HG03521 (cell line): ENCODE results near the gene LCT.
A peak's percentile ranks its signal among the peaks of the same experiment; 100 is the strongest.
"Not testable (repeated sequence)": the region's sequence is repeated elsewhere in the genome, so short reads cannot be mapped to it uniquely, and the experiment has no call there.

Experiments used
- ATAC-seq: cut with Tn5 transposase; IDR thresholded peaks from one replicate; pipeline ENCODE4 v1.9.1; 2021; ENCODE audit warnings: mild to moderate bottlenecking, moderate library complexity; ENCODE audit not compliant: unreplicated experiment

LCT gene

DNA sequence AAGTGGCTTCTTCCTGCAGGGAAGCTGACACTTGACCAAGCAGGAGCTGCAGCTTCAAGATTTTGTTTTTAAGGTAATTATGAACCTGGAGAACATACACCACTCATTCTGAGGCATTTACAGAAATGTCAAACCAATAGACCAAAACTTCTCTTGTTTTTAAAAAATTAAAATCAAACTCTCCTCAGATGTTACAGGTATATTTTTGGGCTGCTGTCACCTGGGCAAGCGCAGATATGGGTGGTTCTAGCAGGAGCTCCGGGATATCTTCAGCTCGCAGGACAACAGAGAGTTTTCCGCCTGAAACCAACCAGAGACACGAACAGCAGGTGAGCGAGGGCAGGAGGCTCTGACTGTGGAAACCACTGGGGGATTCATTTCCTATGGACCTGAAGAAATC is 4.1 kb downstream of the LCT start:
- ATAC-seq: no peak

DNA sequence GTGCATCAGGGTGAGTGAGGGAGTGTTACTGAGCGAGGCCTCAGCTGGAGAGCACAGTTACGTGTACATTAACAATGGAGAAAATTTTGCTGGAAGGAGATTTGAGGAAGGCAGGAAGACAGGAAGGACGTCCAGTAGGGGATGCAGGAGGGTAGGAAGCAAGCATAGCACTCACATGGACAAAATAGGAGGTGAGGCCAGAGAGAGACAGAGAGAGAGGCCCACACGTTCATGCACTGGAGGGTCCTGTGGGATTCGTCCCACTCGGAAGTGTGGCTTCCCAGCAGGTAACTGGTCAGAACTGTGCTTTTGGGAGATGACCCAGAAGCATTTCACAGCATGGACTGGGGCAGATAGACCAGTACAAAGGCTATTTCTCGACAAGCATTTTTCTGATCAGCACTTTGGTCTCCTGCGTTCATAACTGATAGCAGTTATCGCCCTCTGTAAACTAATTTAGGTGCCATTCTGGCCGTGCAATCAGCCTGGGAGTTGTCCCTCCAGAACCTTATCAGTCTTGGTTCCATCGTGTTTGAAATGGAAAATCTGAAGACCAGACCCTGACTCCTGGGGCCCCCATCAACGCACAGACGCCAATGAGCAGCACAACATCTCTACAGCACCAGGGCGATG is 5.7 kb downstream of the LCT start:
- ATAC-seq: no peak

DNA sequence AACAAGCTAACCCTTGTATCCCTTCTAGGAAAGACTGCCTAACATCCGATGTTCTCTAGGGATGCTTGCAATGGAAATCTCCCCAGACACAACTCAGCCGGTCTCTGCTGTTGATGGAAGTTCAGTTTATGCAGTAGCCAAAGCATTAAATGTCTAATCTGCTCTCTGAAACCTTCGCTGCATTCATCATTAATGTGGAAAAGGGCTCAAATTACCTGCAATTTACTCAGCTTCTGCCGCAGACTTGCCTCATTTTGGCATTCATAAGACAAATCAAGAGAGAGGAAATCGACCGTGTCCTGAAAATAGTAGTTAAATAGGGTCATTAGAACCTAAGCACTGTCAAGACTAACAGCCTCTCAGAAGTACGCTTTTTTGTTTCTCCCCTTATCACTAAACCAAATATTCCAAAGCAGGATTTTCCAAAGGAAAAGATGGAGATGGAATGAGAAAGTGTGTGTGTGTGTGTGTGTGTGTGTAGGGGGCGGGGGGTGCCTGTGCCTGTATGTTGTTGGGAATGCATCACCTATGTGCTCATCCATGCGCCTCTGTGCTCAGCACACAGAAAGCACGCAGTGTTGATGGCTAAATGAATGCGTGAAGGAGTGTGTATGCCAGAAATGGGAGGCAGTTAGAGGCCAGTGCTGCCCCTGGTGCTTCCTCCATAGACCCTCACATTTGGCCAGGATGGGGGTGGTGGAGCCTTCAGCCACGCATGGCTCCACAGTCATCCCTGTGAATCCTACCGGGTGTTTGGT is 7.4 kb downstream of the LCT start:
- no peak for ATAC-seq

DNA sequence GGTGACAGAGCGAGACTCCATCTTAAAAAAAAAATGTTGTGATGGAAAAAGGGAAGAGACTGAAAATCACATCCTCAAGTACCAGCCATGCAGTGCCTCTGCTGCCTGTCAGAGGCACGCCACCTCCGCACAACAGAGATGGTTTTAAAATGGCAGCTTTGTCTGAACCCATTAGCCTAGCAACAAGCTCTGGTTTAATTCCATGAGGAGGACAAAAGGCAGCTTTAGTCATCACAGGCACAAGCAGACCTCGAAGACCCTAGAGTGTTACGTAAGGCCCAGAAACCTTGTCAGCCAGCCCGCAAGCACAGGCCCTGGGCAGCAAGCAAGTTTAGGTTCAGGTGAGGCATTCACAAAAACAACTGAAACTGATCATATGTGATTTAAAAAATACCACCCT is 10.4 kb downstream of the LCT start:
- no peak for ATAC-seq

DNA sequence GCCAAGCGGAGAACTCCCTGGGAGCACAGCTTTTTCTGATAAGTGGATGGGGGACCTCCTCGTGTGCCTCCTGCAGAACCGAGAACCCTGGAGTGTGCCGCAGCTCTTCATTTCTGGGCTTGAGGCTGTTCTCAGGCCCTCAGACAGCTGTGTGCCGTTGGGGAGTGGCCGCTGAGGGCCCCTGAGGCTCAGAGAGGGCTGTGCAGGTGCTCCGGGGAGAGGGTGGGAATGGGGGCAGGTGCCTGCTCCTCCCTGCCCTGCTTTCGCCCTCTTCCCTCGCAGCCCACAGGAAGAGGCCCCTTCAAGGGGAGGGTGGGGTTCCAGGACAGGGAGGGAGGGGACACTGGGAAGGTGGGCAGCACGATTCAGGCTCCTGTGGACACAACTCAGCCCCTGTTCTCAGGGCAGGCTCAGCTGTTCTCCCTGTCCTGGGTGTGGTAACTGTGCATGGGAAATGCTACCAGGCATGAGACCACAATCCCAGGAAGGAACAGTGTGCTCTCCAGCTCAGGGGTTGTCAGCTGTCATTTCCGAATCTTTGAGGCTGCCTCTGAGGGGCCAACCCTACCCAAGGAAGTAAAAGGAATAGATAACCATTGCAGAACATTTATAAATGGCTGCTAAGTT is 11.3 kb downstream of the LCT start:
- no peak for ATAC-seq

GRCh38 chr2:135825131-135825530 is 11.9 kb downstream of the LCT start:
- no peak for ATAC-seq

- no peak for ATAC-seq
These were observed 14.1 kb downstream of the LCT start for GRCh38 chr2:135822855-135823254.

GRCh38 chr2:135821190-135821589 is 15.8 kb downstream of the LCT start:
- ATAC-seq: no peak

DNA sequence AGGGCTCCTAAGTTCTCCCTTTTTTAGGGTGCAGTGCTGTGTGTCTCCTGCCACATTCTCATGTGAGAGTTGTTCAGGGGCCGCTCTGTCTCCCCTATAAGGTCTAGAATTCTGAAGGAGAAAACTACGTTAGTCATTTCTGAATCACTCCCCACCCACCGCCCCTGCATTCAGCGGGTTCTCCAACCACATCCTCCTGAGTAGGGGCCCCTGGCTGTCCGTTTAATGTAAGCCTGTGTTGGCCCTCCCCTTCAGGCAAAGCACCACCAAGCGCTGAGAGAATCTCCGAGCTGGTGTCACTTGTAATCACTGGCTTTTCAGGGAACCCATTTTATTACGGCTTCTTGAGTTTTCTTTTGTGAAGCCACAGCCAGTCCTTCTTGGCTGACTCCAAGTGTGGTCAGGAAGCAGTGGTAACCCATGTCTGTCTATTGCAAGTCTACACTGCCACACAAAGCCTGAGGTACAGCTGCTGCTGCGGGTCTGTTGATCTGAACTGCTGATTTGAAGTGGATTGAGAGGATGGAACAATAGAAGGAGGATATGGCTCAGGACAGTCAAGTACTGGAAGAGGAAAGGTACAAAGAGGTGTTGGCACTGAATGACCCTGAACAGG is 16.9 kb downstream of the LCT start:
- peak; percentile 87 for ATAC-seq

DNA sequence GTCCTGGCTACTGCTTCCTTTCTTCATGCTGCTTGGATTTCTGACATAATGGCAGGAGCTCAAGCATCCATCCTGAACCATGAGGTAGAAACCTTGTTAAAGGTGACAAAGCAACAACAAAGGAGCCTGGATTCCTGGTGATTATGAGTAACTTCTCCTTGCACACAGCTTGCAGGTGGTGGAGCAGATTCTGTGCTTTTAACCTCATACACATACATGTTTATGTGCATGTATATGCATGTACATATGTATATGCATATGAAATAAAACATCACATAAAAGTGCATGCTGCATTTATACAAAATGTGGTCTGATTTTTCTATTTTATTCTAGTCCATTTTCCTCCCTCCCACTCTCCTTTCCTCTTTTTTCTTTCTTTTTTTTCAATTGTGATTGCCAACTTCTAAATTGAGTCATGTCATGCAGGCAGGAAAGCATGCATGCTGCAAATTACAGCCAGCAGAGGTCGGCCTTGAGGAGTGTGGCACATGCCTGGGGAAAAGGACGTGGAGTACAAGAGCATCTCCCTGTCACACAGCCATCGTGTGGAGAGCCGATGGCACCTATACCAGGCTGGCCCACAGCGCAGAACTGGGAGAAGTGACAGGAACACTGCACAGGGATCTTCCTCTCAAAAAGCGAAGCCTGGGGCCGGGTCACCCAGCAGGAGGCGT is 17.9 kb downstream of the LCT start:
- no peak for ATAC-seq

DNA sequence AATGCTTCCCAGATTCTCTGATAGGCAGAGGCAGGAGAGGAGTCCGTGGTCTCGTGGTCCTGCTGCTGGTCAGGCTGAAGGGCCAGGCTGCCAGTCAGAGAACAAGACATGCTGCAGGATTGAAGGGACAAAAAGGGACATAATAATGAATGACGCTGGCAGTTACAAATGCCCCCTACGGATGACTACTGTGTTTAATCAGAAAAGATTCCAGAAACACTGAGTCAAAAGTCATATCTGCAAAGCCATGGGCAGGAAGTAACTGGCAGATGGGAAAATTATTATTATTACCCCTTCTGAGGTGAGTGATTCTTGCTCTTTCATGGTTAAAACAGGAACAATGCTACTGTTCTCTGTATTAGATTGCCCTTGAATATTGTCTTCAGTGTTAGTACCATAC is 19.0 kb downstream of the LCT start:
- no peak for ATAC-seq

- ATAC-seq: no peak
These were observed 19.5 kb downstream of the LCT start for GRCh38 chr2:135817466-135817865.

- no peak for ATAC-seq
These were observed 21.7 kb downstream of the LCT start for GRCh38 chr2:135815269-135815668.

GRCh38 chr2:135812907-135813511 is 24.0 kb downstream of the LCT start:
- no peak for ATAC-seq

DNA sequence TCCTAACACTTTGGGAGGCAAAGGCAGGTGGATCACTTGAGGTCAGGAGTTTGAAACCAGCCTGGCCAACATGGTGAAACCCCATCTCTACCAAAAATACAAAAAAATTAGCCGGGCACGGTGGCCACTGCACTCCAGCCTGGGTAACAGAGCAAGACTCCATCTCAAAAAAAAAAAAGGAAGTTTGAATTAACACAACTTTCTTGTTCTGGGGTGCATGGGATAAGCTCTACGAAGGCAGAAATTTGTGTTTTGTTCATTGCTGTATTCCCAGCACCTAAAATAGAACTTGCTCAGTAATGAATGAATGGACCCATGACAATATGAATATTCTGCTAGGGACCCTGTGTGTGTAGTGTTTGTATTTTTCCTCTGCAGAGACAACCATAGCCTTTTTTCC is 29.1 kb downstream of the LCT start:
- ATAC-seq: not testable (repeated sequence)

- no peak for ATAC-seq
These were observed 33.7 kb downstream of the LCT start for GRCh38 chr2:135803278-135803677.

DNA sequence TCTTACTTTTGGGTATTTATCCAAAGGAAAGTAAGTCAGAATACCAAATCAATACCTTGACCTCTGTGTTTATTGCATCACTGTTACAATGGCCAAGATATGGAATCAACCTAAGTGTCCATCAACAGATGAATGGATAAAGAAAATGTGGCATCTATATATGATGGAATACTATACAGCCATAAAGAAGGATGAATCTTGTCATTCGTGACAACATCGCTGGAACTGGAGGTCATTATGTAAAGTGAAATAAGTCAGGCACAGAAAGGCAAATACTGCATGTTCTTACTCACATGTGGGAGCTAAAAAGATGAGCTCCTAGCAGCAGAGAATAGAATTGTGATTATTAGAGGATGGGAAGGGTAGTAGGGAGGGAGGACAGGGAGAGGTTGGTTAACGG is 34.6 kb downstream of the LCT start:
- ATAC-seq: no peak

DNA sequence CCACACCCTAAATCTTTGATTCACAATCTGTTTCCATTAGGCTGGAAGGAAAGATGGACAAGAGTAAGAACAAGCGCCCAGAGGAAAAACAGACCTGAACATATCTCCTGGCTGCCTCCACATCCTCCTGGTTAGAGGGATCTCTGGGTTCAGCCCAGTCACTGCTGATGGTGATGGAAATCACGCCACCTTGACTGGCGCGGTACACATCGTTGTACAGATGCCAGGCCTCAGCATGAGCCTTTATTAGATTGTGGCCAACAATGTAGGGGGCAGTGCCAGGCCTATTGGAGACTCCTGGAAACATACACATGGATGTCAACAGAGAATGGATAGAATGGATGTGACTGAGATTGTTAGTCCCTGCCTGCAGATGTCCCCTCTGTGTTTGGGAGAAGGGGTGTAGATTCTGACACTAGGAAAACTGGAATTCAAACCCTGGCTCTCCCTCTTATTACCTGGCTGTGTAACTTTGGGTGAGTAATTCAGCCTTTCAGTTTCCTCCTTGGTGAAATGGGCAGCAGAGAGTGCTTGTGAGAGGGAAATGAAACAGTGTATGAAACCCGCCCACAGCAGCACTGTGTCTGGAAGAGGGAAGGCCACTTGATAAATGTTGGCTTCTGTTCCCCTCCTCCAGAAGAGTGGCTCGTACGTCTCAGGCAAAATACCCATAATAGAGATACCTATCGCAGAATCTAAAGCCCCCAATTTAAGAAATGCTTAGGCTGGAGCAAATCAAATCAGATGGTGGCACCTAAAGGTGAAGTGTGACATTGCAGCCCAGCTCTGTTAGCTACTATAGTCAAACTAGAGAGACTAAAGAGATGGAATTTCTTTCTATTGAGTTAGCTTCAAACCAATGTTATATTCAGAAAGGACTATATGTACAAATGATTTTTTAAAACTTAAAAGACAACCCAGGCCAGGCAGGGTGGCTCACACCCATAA is 36.2 kb downstream of the LCT start:
- ATAC-seq: no peak

GRCh38 chr2:135799738-135800137 is 37.2 kb downstream of the LCT start:
- ATAC-seq: no peak

DNA sequence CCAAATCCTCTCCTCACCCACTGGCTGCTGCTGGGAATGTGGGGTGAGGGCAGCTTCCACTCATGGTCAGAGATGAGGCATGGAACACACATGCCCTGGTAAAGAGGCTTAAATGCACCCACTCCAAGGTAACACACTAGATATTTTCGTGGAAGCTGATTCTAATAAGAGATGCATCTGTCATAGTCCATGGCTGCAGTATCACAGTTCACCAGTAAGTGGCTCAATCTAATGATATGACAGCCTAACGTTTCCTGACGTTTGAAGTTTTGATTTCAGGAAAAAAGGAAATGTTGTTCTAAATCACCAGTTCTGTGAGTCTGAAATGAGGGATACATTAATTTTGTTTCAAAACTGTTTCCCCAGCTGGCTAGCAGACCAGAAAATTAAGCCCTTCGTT is 38.2 kb downstream of the LCT start:
- no peak for ATAC-seq
